Endometrial microvascular endothelial cells (primary cell): Measurements from ENCODE around the gene FEM1C. TPM values are rescaled to one million over a fixed set of nuclear protein-coding genes. Genes with fewer than 3 reads are reported as not detected.

Experiments
- in situ Hi-C: cut with HindIII; loops from 2 replicates; pipeline ENCODE4 v1.10.0; 2017; ENCODE audit warnings: low sequenced_read_pairs, low pct_unique_long_range_greater_than_20kb; ENCODE audit errors: inconsistent ontology term
- total RNA-seq: library from RNA; depleted of rRNA; stranded (reverse); fragments of >200 nt; gene quantifications from one replicate; pipeline ENCODE4 v1.2.3, GENCODE V29; 2015; ENCODE audit errors: inconsistent ontology term

The FEM1C gene
- total RNA-seq, 1 donor from 2014 or later = 13.1 TPM

DNA sequence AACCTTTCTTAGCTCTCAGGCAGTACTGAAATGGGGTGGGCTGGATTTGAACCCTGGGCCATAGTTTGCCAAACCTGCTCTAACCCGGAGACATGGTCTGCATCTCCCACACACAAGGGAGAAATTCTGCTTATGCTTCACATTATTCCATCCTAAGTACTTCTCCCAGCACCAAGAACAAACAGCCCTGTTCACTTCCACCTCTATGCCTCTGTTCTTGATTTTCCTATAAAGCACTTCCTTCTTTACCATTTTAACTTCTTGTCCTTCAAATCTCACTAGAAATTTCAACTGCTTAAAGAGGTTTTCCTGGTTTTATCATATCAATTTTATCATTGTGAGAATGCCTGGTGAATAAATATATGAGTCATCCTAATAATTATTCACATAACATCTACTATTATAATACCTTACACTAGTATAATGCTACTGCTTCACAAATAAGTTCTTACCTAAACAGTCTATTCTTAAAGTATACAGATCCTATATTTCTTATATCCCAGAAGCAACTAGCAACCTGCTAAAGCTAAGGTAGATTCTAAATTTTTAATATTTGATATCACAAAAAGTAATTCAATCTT is 12.7 kb downstream of the FEM1C start:
- in situ Hi-C loops = loop anchor here (25.0 kb wide), 1 partner anchor 220 kb away; no protein-coding TSS in a partner anchor

DNA sequence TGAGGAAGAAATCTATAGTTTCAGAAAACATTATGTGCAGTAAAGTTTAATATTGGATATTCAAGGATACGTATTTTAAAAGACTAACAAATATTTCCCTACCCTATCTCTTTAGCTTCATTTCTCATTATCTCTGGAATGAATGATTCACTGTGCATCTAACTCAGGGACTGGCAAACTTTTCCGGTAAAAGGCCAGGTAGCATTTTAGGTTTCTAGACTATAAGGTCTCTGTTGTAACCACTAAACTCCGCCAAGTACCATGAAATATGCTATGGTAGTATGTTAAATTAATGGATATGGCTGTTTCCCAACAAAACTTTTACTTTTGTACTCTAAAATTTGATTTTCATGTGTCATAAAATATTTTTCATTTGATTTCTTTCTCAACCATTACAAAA is 13.2 kb downstream of the FEM1C start:
- in situ Hi-C loops = loop anchor here (25.0 kb wide), 1 partner anchor 219 kb away; no protein-coding TSS in a partner anchor

DNA sequence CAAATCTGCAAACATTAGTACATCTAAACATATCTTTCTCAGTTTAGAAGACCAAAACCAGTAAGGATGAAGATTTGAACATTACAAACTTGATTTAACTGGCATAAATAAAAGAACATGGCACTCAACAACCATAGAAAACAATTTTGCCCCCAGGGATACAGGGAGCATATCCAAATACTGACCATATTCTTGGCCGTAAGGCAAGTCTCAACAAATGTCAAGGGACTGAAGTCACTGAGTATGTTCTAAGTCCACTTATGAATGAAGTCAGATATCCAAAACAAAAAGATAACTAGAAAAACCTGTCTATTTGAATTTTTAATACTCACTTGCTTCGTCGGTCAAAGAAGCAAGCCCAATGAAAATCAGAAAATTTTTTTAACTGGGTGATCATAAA is 14.1 kb downstream of the FEM1C start:
- in situ Hi-C loops = loop anchor here (25.0 kb wide), 1 partner anchor 218 kb away; no protein-coding TSS in a partner anchor

DNA sequence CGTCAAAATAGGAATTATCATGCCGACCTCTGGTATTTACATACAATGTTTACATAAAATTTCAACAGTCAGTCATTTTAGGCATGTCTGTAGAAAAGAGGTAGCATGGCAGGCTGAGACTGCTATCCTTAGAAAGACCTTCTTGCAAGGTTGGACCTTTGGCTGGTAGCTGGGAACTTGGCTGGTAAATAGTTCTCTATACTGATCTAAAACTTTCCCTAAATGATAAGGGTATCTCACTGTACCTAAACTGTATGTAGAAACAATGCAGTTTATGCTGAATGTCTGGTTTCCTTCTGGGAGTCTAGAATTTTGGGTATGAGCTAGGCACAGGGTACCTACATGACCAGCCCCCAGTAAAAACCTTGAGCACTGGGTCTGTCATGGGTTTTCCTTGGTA is 18.0 kb downstream of the FEM1C start:
- in situ Hi-C loops = loop anchor here (25.0 kb wide), 1 partner anchor 214 kb away; no protein-coding TSS in a partner anchor

DNA sequence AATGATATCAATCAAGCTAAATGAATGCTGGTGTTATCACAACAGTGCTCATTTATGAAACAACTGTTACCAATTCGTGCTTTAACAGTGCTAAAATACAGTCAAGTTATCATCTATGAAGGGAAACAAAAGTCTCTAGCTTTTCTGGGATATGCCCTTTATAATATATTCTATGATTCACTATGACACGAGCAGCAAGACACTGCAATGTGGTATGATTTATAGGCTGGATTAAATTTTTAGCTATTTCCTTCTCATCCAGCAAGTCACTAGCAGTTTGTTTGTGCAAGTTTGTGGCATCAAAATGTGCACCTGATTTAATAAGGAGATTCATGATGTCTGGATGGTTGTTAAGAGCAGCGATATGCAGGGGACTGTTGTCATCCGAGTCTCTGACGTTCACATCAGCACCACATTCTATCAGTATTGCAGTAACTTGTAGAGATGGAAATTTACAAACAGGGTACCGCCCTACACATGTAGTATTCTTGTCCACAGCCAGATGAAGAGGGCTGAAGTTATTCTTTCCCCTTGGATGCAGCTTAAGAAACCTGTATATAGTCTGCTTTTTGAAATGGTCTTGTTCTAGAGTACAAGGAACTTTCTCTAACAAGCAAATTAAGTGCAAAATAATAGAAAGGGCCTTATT is 20.3 kb downstream of the FEM1C start:
- in situ Hi-C loops = no loop called here

DNA sequence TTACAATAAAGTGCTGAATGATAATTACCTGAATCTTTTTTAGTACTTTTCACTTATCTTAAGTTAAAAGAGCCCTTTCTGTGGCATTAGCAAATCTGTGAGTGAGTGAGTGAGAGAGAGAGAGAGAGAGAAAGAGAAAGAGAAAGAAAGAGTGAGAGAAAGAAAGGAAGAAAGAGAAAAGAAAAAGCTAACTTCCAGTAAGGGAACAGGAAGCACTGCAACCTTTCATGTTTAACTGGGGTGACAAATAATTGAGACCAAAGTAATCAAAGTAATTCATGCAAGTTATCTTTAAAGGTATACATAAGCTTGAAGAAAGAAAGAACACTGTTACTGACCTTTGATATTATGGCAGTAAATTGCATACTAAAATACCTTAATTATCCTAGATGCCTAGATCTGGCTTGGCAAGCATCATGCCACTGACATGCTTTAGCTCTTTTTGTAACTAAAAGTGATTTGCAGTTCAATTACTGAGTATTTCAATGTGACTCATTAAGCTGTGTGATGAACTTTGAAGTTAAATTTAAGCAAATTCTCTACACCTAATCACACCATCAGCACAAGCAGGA is 21.7 kb downstream of the FEM1C start:
- in situ Hi-C loops = no loop called here

DNA sequence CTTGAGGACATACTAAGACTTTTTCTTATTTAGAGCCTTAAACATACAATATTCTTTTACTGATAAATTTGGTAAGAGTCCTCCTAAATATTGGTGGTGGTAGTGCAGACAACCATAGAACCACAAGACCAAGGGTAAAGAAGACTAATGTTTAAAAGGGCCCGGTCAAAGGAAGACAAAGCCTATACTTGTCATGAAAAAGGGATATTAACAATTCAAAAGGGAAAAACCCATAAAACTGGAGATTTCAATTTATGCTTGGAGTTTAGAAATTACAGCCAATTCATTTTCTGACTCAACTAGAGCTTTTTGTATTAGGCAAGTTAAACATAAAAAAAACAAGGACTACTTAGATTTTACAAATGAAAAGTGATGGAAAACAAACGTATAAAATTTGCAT is 24.4 kb downstream of the FEM1C start:
- in situ Hi-C loops = no loop called here

DNA sequence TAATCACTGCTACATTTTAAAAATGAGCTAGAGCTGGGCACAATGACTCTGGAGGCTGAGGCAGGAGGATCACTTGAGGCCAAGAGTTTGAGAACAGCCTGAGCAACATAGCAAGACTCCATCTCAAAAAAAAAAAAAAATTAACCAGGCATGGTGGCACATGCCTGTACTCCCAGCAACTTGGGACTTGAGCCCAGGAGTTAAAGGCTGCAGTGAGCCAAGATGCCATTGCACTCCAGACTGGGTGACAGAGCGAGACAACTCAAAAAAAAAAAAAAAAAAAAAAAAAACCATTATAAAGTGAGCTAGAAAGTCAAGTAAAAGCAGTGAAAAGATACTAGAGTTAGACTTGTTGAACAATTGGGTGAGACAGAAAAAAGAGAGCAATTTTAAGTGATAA is 28.2 kb downstream of the FEM1C start:
- in situ Hi-C loops = no loop called here

DNA sequence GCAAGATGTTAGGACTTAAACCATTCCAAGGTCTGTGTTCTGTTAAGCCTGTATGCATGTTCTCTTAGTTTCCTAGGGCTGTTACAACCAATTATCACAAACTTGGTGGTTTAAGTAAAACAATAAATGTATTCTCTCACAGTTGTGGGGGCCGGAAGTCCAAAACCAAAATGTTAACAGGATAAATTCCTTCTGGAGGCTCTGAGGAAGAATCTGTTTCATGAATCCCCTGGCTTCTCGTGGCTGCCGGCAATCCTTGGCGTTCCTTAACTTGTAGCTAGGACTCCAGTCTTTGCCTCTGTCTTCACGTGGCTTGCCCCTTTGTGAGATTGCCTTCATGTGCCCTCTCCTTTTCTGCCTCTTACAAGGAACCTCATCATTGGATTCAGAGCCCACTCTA is 30.4 kb downstream of the FEM1C start:
- in situ Hi-C loops = no loop called here

DNA sequence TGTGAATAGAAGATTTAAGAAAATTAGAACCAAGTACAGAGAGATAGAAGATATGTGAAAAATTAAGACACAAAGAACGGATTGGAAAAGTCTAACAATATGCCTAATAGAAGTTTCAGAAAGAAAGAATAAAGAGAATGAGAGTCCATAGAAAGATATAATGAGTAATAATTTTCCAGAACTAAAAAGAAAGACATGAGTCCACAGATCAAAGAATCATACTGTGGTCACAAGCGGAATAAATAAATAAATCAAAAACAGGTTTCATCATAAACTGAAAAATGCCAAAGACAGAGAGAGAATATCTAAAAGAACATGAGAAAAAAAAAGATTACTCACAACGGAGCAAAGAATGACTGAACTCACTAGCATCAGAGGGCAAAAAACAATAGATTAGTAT is 32.9 kb downstream of the FEM1C start:
- in situ Hi-C loops = no loop called here

DNA sequence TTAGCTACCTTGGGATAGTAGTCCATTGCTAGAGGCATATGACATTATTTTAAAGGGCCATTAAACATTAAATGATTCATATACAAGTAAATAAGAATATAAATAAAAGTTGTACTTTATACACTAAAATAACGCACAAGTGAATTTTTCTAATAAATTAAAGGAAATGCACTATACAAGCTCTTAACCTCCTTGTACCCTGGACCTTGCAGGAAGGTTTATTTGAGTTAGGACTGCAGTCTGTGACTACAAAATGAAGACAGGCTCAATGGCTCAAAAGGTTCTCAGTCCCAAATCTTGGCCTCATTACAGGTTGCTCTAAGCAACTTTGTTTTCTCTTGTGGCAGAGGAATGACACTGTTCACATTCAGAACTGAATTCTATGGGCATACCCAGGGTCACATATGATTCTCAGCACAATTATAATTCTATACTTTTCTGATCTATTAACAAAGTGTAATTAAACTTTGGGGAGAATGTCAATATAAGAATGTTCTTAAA is 34.4 kb downstream of the FEM1C start:
- in situ Hi-C loops = no loop called here

DNA sequence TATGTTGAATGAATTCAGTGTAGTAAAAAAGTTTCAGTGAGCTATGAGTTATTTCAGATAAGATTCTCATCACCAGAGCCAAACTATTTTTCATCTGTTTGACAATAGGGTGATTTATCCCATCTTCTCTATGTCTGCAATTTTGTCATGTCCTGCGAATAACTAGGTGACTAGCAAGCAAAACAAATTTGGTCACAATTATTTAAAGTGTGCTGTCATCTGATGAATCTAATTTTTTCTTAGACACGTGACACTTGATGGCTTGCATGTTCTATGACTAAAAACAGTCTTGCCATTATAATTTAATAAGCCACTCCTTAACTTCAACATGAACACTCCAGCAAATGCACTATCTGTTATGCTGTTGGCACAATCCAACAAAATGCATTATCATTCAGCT is 35.0 kb downstream of the FEM1C start:
- in situ Hi-C loops = no loop called here

DNA sequence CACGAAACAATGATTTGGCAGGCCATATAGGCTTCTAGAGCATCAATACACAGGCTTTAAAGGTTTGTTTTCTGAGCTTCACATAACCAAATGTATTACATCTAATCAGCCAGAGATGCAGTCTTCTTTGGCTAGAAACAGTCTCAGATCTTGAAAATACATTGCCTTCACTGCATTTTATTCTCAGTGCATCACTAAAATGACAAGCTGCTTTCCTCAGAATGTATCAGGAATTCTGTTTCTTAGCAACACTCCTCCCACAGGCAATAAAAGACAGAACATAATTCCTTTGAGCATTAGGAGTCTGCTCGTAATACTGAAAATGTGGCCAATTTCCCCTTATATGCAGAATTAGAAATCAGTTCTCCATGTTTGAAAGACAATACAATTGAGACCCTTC is 36.9 kb downstream of the FEM1C start:
- in situ Hi-C loops = no loop called here

DNA sequence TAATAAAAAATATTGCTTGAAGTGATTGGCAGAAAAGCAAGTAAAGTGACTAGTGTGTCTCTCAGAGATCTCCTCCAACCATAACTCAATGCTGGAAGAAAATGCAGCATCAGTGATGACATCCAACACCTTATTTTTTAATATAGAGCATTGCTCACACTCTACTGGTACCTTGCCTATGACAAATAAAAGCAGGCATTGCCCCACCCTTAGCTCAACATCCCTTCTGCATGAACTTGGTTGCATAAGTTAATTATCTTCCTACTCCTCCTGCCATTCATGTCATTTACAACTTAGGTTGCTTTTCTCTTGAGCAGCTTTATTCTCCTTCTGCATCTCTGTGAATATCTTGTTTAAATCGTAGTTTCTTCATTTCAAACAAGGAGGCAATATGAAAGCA is 41.2 kb downstream of the FEM1C start:
- in situ Hi-C loops = no loop called here

DNA sequence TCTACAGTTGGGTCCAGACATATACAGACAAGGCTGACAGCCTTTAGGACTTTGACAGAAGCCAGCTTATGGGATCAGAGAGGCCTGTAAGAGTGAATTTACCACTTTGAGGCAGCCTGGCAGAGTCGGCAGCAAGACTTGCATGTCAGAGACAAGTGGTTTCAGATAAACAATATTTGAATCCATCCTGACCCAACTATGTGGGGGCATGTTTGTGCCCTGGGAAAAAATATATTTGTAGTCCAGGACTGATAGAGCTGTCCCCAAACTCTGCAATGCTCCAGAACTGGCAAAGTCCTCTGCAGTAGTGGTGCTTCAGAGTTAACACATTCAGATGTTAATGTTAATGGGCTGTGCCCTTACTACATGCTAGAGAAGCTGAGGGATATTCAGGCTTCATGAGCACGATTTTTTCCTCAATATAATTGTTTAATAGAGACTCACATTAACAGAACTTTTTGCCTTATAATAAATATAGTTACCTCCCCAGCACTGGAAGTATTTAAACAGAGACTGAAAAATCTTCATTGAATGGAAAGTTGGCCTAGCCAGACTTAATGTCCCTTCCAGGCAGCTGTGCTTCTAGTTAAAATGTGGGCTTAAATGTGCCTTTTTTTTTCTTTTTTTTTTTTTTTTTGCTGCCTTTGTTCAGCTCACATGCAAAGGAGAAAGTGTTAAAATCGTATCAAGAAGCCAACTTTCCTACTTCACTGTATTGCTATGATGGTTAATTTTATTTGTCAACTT is 42.9 kb downstream of the FEM1C start:
- in situ Hi-C loops = no loop called here

DNA sequence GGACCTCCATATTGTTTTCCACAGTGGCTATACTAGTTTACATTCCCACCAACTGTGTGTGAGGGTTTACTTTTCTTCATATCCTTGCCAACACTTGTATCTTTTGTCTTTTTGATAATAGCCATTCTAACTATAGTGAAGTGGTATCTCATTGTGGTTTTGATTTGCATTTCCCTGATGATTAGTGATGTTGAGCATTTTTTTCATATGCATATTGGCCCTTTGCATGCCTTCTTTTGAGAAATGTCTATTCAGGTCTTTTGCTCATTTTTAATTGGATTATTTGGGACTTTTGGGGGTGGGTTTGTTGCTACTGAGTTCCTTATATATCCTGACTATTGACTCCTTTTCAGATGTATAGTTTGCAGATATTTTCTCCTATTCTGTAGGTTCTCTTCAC is 44.4 kb downstream of the FEM1C start:
- in situ Hi-C loops = no loop called here

DNA sequence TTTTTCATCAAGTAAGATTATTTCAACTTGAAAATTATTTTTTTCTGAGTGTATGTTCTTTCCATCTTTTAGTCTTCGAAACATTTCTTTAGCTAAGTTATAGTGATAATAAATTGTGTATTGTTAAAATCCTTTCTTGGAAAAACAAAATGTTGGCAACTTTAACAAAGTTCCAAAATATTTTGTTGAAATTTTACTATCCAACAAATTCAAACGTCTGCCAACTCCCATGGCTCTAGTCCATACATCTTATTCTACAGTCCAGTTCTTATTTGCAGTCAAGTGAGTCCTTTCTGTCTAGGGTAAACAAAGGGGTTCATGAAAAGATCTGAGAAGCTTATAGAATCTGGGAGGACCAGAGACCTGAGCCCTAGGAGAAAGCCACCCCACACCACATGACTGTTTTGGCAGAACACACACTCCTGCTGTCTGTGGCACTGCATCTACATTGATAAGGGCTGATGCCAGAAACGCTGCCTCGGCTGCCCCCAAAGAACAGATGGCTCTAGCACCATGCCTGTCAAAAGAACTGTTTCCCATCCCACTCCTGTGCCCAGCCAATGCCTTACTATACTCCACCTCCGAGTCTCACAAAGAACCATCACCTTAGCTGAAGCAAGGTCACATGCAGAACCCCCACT is 47.5 kb downstream of the FEM1C start:
- in situ Hi-C loops = no loop called here

DNA sequence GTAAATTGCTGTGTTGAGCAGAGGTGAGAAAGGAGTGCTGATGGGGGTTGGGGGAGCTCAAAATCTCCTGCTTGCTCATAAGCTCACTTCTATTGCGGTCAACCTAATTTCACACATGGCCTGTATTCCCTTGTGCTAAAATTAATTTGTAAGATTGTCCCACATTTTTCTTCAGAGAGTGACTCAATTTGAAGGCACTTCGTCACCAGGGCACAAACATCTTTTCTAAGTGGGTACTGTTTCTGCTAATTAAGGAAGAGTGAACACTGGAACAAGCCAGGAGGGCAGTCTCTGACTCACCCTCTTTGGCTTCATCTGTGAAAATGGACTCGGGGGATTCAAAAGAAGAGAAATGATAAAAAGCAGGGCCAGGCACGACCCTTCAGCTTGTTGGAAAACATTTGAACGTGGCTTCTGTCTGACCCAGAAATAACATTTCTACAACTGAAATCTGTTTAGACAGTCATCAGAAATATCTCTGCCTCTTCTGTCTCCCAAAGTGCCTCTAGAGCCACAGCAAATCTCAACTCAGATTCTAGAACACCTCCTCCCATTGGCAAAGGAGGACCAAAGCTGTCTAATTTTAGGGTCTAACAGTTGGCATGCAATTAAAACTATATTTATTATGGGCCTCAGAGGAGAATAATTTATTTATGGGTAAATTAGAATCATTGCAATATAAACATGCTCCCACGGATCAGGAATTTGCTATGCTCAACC is 49.8 kb downstream of the FEM1C start:
- in situ Hi-C loops = no loop called here

DNA sequence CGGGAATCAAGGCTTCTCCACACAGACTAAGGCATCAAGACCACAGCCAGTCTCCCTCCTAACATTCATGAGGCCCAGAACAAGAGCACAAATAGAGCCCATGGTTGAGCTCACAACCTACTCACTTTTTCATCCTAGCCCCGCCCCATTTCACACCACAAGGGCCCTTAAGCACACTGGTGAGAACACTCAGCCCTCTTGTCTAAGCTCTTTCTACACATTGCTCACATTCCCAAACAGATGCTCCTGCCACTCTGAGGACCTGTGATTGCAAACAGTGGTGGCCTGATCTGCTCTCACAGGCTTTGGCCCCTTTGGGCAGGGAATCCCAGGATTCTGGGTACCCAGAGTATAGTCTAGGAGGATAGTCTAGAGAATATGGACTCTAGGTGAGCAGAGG is 54.0 kb downstream of the FEM1C start:
- in situ Hi-C loops = no loop called here
